ENCODE data around the gene TREML4.
"Not testable (repeated sequence)": the region's sequence is repeated elsewhere in the genome, so short reads cannot be mapped to it uniquely, and the experiment has no call there.

Gene TREML4

GRCh38 chr6:41228096-41228495 lies at the start of gene TREML4:
TSS of gene TREML4 (plus strand) at chr6:41228349. CDS start at chr6:41228428, 79 bp downstream.
- DNase-seq (ENCODE audit: low read depth): no peak

- DNase-seq (ENCODE audit: low read depth): no peak
These were observed 49.0 kb upstream of the TREML4 start for GRCh38 chr6:41179163-41179562.

GRCh38 chr6:41181566-41181965 lies 46.6 kb upstream of the TREML4 start:
- no peak for DNase-seq (ENCODE audit: low read depth)

- peak; percentile 12 for DNase-seq (ENCODE audit: low read depth)
These were observed 45.8 kb upstream of the TREML4 start for GRCh38 chr6:41182069-41183034.

GRCh38 chr6:41184761-41185160 lies 43.4 kb upstream of the TREML4 start:
- DNase-seq (ENCODE audit: low read depth): no peak

GRCh38 chr6:41186031-41186562 lies 42.1 kb upstream of the TREML4 start:
- no peak for DNase-seq (ENCODE audit: low read depth)

GRCh38 chr6:41187924-41188886 lies 39.9 kb upstream of the TREML4 start:
- DNase-seq (ENCODE audit: low read depth): no peak

- DNase-seq (ENCODE audit: low read depth): not testable (repeated sequence)
These were observed 39.1 kb upstream of the TREML4 start for GRCh38 chr6:41189046-41189445.

GRCh38 chr6:41189967-41190366 lies 38.2 kb upstream of the TREML4 start:
- no peak for DNase-seq (ENCODE audit: low read depth)

GRCh38 chr6:41190791-41191190 lies 37.4 kb upstream of the TREML4 start:
- no peak for DNase-seq (ENCODE audit: low read depth)

- no peak for DNase-seq (ENCODE audit: low read depth)
These were observed 36.6 kb upstream of the TREML4 start for GRCh38 chr6:41191569-41191968.

GRCh38 chr6:41193171-41193734 lies 34.9 kb upstream of the TREML4 start:
- no peak for DNase-seq (ENCODE audit: low read depth)

GRCh38 chr6:41193884-41194283 lies 34.3 kb upstream of the TREML4 start:
- DNase-seq (ENCODE audit: low read depth): no peak

- no peak for DNase-seq (ENCODE audit: low read depth)
These were observed 33.8 kb upstream of the TREML4 start for GRCh38 chr6:41194386-41194785.

GRCh38 chr6:41197234-41197633 lies 30.9 kb upstream of the TREML4 start:
- no peak for DNase-seq (ENCODE audit: low read depth)

- no peak for DNase-seq (ENCODE audit: low read depth)
These were observed 28.4 kb upstream of the TREML4 start for GRCh38 chr6:41199552-41200246.

GRCh38 chr6:41200296-41200900 lies 27.8 kb upstream of the TREML4 start:
- no peak for DNase-seq (ENCODE audit: low read depth)

GRCh38 chr6:41200901-41201763 lies 27.0 kb upstream of the TREML4 start, which contains the start of gene TREML2:
TSS of gene TREML2 (minus strand) at chr6:41201149. CDS start at chr6:41201008, 141 bp downstream.
- no peak for DNase-seq (ENCODE audit: low read depth)

- DNase-seq (ENCODE audit: low read depth): no peak
These were observed 26.4 kb upstream of the TREML4 start for GRCh38 chr6:41201764-41202173.

- DNase-seq (ENCODE audit: low read depth): no peak
These were observed 24.0 kb upstream of the TREML4 start for GRCh38 chr6:41204156-41204555.

Data from GM04503 (cell line).